NCI-H128 (cell line): ENCODE measurements around the gene MET.
"Not testable (repeated sequence)": the region's sequence is repeated elsewhere in the genome, so short reads cannot be mapped to it uniquely, and the experiment has no call there.

Source experiments
- DNase-seq: peaks from one replicate; lab custom pipeline; 2025; ENCODE audit not compliant: unreplicated experiment; lab: John Stamatoyannopoulos, UW

MET gene

GRCh38 chr7:116743835-116744234 lies 71.8 kb downstream of the MET start:
- not testable (repeated sequence) for DNase-seq

- DNase-seq, result not testable (repeated sequence)
Measured at GRCh38 chr7:116746388-116746787, 74.4 kb downstream of the MET start.

GRCh38 chr7:116751070-116751469 lies 79.1 kb downstream of the MET start:
- DNase-seq, result not testable (repeated sequence)

GRCh38 chr7:116752305-116753074 lies 80.5 kb downstream of the MET start:
- no peak for DNase-seq

GRCh38 chr7:116753130-116753529 lies 81.1 kb downstream of the MET start:
- no peak for DNase-seq

- DNase-seq, result no peak
Measured at GRCh38 chr7:116754186-116754585, 82.2 kb downstream of the MET start.

- no peak for DNase-seq
Measured at GRCh38 chr7:116757283-116757682, 85.3 kb downstream of the MET start.

GRCh38 chr7:116759642-116760041 lies 87.6 kb downstream of the MET start:
- not testable (repeated sequence) for DNase-seq

GRCh38 chr7:116762971-116763370 lies 91.0 kb downstream of the MET start:
- DNase-seq, result no peak

- no peak for DNase-seq
Measured at GRCh38 chr7:116763647-116764046, 91.7 kb downstream of the MET start.

GRCh38 chr7:116766881-116767280 lies 94.9 kb downstream of the MET start:
- no peak for DNase-seq

GRCh38 chr7:116769546-116769945 lies 97.5 kb downstream of the MET start:
- DNase-seq, result no peak

- no peak for DNase-seq
Measured at GRCh38 chr7:116770941-116771340, 98.9 kb downstream of the MET start.

- no peak for DNase-seq
Measured at GRCh38 chr7:116771640-116772039, 99.6 kb downstream of the MET start.

GRCh38 chr7:116772423-116772863 lies 100.4 kb downstream of the MET start:
- no peak for DNase-seq

- DNase-seq, result no peak
Measured at GRCh38 chr7:116772926-116773749, 101.1 kb downstream of the MET start.

- no peak for DNase-seq
Measured at GRCh38 chr7:116776046-116776445, 104.0 kb downstream of the MET start.

GRCh38 chr7:116776610-116777289 lies 104.8 kb downstream of the MET start:
- DNase-seq, result no peak

GRCh38 chr7:116777651-116778281 lies 105.8 kb downstream of the MET start:
- DNase-seq, result no peak

GRCh38 chr7:116779216-116779615 lies 107.2 kb downstream of the MET start:
- no peak for DNase-seq

- no peak for DNase-seq
Measured at GRCh38 chr7:116779931-116780330, 107.9 kb downstream of the MET start.
